Nephron (organoid): ENCODE data around the gene P3H4.
A peak's percentile ranks its signal among the peaks of the same experiment; 100 is the strongest.

Experiments used
- H3K27ac Mint-ChIP-seq, 3 experiments: 2 replicates each; pipeline ENCODE4 v1.8.0; 2020; ENCODE audit warnings: mixed read lengths in 3 of 3, mild to moderate bottlenecking in 2 of 3, moderate library complexity in 1 of 3
- H3K27me3 Mint-ChIP-seq: 2 replicates; pipeline ENCODE4 v1.8.0; 2021; ENCODE audit warnings: low read depth, mild to moderate bottlenecking, moderate library complexity, mixed read lengths
- H3K36me3 Mint-ChIP-seq: 2 replicates; pipeline ENCODE4 v1.8.0; 2020; ENCODE audit warnings: low read depth, mixed read lengths
- H3K4me1 Mint-ChIP-seq: 2 replicates; pipeline ENCODE4 v1.8.0; 2020; ENCODE audit warnings: mixed read lengths
- H3K4me3 Mint-ChIP-seq, 3 experiments: 2 replicates each; pipeline ENCODE4 v1.8.0; 2020; ENCODE audit warnings: mild to moderate bottlenecking in 3 of 3, mixed read lengths in 3 of 3, moderate library complexity in 2 of 3
- H3K9me3 Mint-ChIP-seq: 2 replicates; pipeline ENCODE4 v1.8.0; 2020; ENCODE audit warnings: mixed read lengths
- CTCF ChIP-seq, 3 experiments: fragments of 200-600 bp; sonication (generic); IDR thresholded peaks; one replicate each; pipeline ENCODE4 v1.5.0; 2021; ENCODE audit warnings: antibody characterized with exemption in 3 of 3; ENCODE audit not compliant: unreplicated experiment in 3 of 3

P3H4 gene

GRCh38 chr17:41812381-41813151 lies 817 bp upstream of the P3H4 start, which contains the start of gene FKBP10:
Gene FKBP10, plus strand, starts transcription at chr17:41813004. Its CDS starts 31 bp downstream, at chr17:41813035.
- peak within 1 kb of the TSS; percentile 93 to 100 (median 99) for H3K4me3 Mint-ChIP-seq
- H3K4me1 Mint-ChIP-seq: peaks cover 30% of the 10 kb centered on the region
- no peaks in the 10 kb centered on the region for H3K9me3 Mint-ChIP-seq
- TF ChIP-seq CTCF (IDR thresholded peaks at IDR 0.05; ENCODE audit: unreplicated experiment in 3 of 3): no peak
- no peaks in the 10 kb centered on the region for H3K27me3 Mint-ChIP-seq
- H3K36me3 Mint-ChIP-seq: peaks cover 19% of the 10 kb centered on the region
- H3K27ac Mint-ChIP-seq: peak within 1 kb of the TSS; percentile 99 to 100 (median 99)

GRCh38 chr17:41810659-41811548 lies 845 bp downstream of the P3H4 start:
- H3K9me3 Mint-ChIP-seq: no peaks in the 10 kb centered on the region

GRCh38 chr17:41806685-41807445 lies 4.9 kb downstream of the P3H4 start:
- no peak overlapping the region for H3K27ac Mint-ChIP-seq
- TF ChIP-seq CTCF (IDR thresholded peaks at IDR 0.05; ENCODE audit: unreplicated experiment in 3 of 3): no peak
- H3K27me3 Mint-ChIP-seq: no peaks in the 10 kb centered on the region
- no peak overlapping the region for H3K4me3 Mint-ChIP-seq
- peaks cover 29% of the 10 kb centered on the region for H3K36me3 Mint-ChIP-seq
- H3K4me1 Mint-ChIP-seq: peaks cover 19% of the 10 kb centered on the region
- H3K9me3 Mint-ChIP-seq: no peaks in the 10 kb centered on the region

More at GRCh38 chr17:41810659-41811548, 845 bp downstream of the P3H4 start:
- Mint-ChIP-seq H3K27me3 (no peaks in the 10 kb centered on the region), H3K36me3 (peaks cover 23% of the 10 kb centered on the region), H3K4me1 (peaks cover 30% of the 10 kb centered on the region), H3K4me3 (peak overlapping the region; percentile 84 to 99 (median 84)), H3K27ac (peak overlapping the region in 2 of 3 experiments; percentile 43 to 76)
- no peak for TF ChIP-seq CTCF (IDR thresholded peaks at IDR 0.05; ENCODE audit: unreplicated experiment in 3 of 3)

GRCh38 chr17:41803049-41804020 lies 8.4 kb downstream of the P3H4 start:
- no peak for TF ChIP-seq CTCF (IDR thresholded peaks at IDR 0.05; ENCODE audit: unreplicated experiment in 3 of 3)
- Mint-ChIP-seq H3K36me3 (peaks cover 22% of the 10 kb centered on the region), H3K27ac (peak overlapping the region in 1 of 3 experiments; percentile 70), H3K4me1 (peaks cover 19% of the 10 kb centered on the region), H3K27me3 (peaks cover 3% of the 10 kb centered on the region), H3K9me3 (no peaks in the 10 kb centered on the region), H3K4me3 (no peak overlapping the region)
